ENCODE results near the gene FAM199X.

DNA sequence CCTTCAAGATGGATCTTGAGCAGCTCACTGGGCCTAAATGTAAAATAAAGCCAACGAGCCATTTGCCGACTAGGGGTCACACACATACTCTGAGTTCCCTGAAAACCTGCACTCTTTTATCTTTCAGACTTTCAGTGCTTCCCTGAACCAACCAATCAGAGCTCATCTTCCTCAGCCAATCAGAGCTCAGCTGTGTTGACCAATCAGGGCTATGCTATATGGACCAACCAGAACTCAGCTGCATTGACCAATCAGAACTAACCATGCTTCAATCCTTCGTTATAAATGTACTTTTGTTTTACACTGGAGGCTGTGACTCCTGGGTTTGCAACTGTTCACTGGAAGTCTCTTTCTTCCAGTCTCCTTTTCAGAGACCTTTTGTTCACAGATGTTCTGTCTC is 28.8 kb upstream of the FAM199X start:
- no peak for TF ChIP-seq EZH2phosphoT487 (IDR thresholded peaks at IDR 0.05; ENCODE audit: borderline replicate concordance)
- no peak for TF ChIP-seq CTCF (conservative IDR thresholded peaks at IDR 0.05; ENCODE audit: low read length)
